Spleen (tissue), 11 donors: Measurements from ENCODE around the gene PEAK1. TPM values are rescaled to one million over a fixed set of nuclear protein-coding genes. Genes with fewer than 3 reads are reported as not detected.
"Not testable (repeated sequence)": the region's sequence is repeated elsewhere in the genome, so short reads cannot be mapped to it uniquely, and the experiment has no call there.

Experiments used
- DNase-seq: peaks from one replicate; pipeline ENCODE4 v3.0.0-alpha.2; 2020
- H3K27ac ChIP-seq, 8 donors: fragments of 200-600 bp; sonication (generic) in 7 of 8; 1 replicate in 4 of 8; 2 replicates in 4 of 8; pipeline versions ENCODE4 v1.5.0 to v1.8.0; 2016 to 2021; ENCODE audit warnings: inconsistent platforms in 4 of 8, mild to moderate bottlenecking in 4 of 8, moderate library complexity in 1 of 8
- H3K27me3 ChIP-seq, 7 donors: fragments of 200-600 bp; sonication (generic) in 6 of 7; replicated peaks in 1 of 7; 1 replicate in 4 of 7; 2 replicates in 3 of 7; pipeline versions ENCODE4 v1.5.0 to v1.8.0; 2016 to 2021; ENCODE audit warnings: inconsistent platforms in 3 of 7, mild to moderate bottlenecking in 1 of 7
- H3K36me3 ChIP-seq, 6 donors: fragments of 200-600 bp; sonication (generic) in 5 of 6; 1 replicate in 4 of 6; 2 replicates in 2 of 6; pipeline versions ENCODE4 v1.5.0 to v1.8.0; 2016 to 2021; ENCODE audit warnings: inconsistent platforms in 2 of 6
- H3K4me1 ChIP-seq, 6 donors: fragments of 200-600 bp; sonication (generic) in 5 of 6; 1 replicate in 3 of 6; 2 replicates in 3 of 6; pipeline versions ENCODE4 v1.5.0 to v1.8.0; 2016 to 2021; ENCODE audit warnings: inconsistent platforms in 3 of 6
- H3K4me3 ChIP-seq, 8 donors: fragments of 200-600 bp; sonication (generic) in 7 of 8; 1 replicate in 4 of 8; 2 replicates in 4 of 8; pipeline versions ENCODE4 v1.5.0 to v1.8.0; 2016 to 2021; ENCODE audit warnings: inconsistent platforms in 4 of 8, mild to moderate bottlenecking in 4 of 8, moderate library complexity in 2 of 8
- H3K9me3 ChIP-seq, 8 donors: fragments of 200-600 bp; sonication (generic) in 7 of 8; 1 replicate in 4 of 8; 2 replicates in 4 of 8; pipeline versions ENCODE4 v1.5.0 to v1.8.0; 2016 to 2021; ENCODE audit warnings: inconsistent platforms in 4 of 8
- POLR2A ChIP-seq, 3 donors: fragments of 450-650 bp; IDR thresholded peaks; one replicate each; pipeline ENCODE4 v1.5.1; 2017; ENCODE audit warnings: antibody characterized with exemption in 3 of 3, mild to moderate bottlenecking in 1 of 3
- POLR2AphosphoS5 ChIP-seq, 3 donors: sonication (generic); formaldehyde crosslinking; IDR thresholded peaks; one replicate each; pipeline ENCODE4 v1.5.1; 2017; ENCODE audit warnings: antibody characterized with exemption in 3 of 3
- WGBS, 5 donors: extraction: QIAGEN DNeasy Blood & Tissue Kit in 3 of 5; methylation state at CpG; one replicate each; pipeline versions ENCODE4 v1.1.5 to v1.1.7; 2013 to 2018; 5-methylcytosine and 5-hydroxymethylcytosine counted together
- intact Hi-C: fragments of 100-400 bp; cut with DNase I; formaldehyde crosslinking; loops from one replicate; pipeline ENCODE4 v1.15.0; 2023; ENCODE audit warnings: low total_unique reads
- polyA plus RNA-seq, 3 donors: library from polyadenylated mRNA; stranded (reverse); fragments of 200-250 nt; gene quantifications; one replicate each; pipeline ENCODE4 v1.2.1, GENCODE V29; 2013
- total RNA-seq, 7 donors: library from RNA; depleted of rRNA in 3 of 7; stranded (reverse); fragments of >200 nt in 3 of 7; fragmentation: NEBNext Ultra II Directional in 4 of 7; extraction: Animal tissue kit (Norgen Biotek cat#: 25700) in 4 of 7; gene quantifications; one replicate each; pipeline versions ENCODE4 v1.1.0 to v1.2.1, GENCODE V29; 2016 to 2021
- TF ChIP-seq, protein P1 (sequence below), 11 experiments: fragments of 200-600 bp in 7 of 11; fragments of 450-650 bp in 4 of 11; sonication (generic) in 4 of 11; IDR thresholded peaks in 8 of 11; conservative IDR thresholded peaks in 3 of 11; 1 replicate in 7 of 11; 2 replicates in 4 of 11; pipeline versions ENCODE4 v1.4.0 to v1.8.0; 2016 to 2021; ENCODE audit warnings: antibody characterized with exemption in 11 of 11, inconsistent platforms in 4 of 11, mild to moderate bottlenecking in 1 of 11
- donor health status: healthy with polysubstance abuse.
- donor health status: DM: no; HTN: no; CAD: no; lungs with moderate emphysema.
- donor health status: DM: no; HTN: no; CAD: no.
- donor health status: Bipolar disorder and iron deficiency.
- donor health status: healthy.
- donor health status: DM: no; HTN: no; CAD: no.
- donor health status: DM: yes; HTN: yes; CAD: no.

The PEAK1 gene
- total and polyA plus RNA-seq, 10 donors = 5.0 to 415 (median 175) TPM

DNA sequence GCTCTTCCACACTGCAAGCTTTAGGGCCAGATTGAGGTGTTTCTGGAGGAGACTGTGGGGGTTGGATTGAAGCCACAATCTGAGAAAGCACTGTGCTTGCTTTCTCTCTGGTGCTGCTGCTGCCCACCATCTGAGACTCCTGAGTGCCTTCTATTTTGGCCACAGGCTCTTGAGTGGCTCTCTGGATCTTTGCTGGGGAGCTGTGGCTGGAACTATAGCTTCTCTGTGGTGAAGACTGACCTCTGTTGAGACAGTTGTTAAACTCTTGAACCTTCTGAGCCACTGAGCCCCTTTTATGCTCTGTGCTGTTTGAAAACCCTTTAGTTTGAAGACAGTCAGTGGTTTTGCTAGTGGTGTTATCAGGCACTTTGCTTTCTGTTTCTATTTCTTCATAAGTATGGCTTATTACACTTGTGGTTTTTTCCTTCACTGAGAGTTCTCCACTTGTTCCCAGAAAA is 240.3 kb downstream of the PEAK1 start:
- DNase-seq = no peak
- H3K27ac ChIP-seq = peak overlapping the region; percentile 13 to 86 (median 73)
- intact Hi-C loops = no loop called here

GRCh38 chr15:77178411-77178810 is 241.5 kb downstream of the PEAK1 start:
- Histone ChIP-seq H3K27me3 (no peaks in the 10 kb centered on the region), H3K4me1 (peaks cover 11 to 62% (median 51%) of the 10 kb centered on the region in 6 donors), H3K27ac (peak overlapping the region in 5 of 8 donors; percentile 13 to 86 (median 81)), H3K4me3 (no peak overlapping the region), H3K36me3 (peaks cover 0 to 36% (median 0%) of the 10 kb centered on the region in 6 donors), H3K9me3 (no peaks in the 10 kb centered on the region)
- DNase-seq = no peak
- intact Hi-C loops = no loop called here
- TF ChIP-seq POLR2AphosphoS5 (IDR thresholded peaks at IDR 0.05) = no peak
- TF ChIP-seq, protein P1, sequence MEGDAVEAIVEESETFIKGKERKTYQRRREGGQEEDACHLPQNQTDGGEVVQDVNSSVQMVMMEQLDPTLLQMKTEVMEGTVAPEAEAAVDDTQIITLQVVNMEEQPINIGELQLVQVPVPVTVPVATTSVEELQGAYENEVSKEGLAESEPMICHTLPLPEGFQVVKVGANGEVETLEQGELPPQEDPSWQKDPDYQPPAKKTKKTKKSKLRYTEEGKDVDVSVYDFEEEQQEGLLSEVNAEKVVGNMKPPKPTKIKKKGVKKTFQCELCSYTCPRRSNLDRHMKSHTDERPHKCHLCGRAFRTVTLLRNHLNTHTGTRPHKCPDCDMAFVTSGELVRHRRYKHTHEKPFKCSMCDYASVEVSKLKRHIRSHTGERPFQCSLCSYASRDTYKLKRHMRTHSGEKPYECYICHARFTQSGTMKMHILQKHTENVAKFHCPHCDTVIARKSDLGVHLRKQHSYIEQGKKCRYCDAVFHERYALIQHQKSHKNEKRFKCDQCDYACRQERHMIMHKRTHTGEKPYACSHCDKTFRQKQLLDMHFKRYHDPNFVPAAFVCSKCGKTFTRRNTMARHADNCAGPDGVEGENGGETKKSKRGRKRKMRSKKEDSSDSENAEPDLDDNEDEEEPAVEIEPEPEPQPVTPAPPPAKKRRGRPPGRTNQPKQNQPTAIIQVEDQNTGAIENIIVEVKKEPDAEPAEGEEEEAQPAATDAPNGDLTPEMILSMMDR (IDR thresholded peaks at IDR 0.05 in 8 of 11, conservative IDR thresholded peaks at IDR 0.05 in 3 of 11) = no peak
- no peak for TF ChIP-seq POLR2A (IDR thresholded peaks at IDR 0.05)

More for the DNA sequence above, 240.3 kb downstream of the PEAK1 start:
- Histone ChIP-seq H3K4me1 (peaks cover 11 to 74% (median 53%) of the 10 kb centered on the region in 6 donors), H3K27me3 (no peaks in the 10 kb centered on the region), H3K4me3 (no peak overlapping the region), H3K9me3 (no peaks in the 10 kb centered on the region), H3K36me3 (peaks cover 0 to 36% (median 0%) of the 10 kb centered on the region in 6 donors)
- no peak for TF ChIP-seq POLR2A (IDR thresholded peaks at IDR 0.05)
- TF ChIP-seq POLR2AphosphoS5 (IDR thresholded peaks at IDR 0.05) = no peak
- TF ChIP-seq, protein P1 (IDR thresholded peaks at IDR 0.05 in 8 of 11, conservative IDR thresholded peaks at IDR 0.05 in 3 of 11) = no peak

DNA sequence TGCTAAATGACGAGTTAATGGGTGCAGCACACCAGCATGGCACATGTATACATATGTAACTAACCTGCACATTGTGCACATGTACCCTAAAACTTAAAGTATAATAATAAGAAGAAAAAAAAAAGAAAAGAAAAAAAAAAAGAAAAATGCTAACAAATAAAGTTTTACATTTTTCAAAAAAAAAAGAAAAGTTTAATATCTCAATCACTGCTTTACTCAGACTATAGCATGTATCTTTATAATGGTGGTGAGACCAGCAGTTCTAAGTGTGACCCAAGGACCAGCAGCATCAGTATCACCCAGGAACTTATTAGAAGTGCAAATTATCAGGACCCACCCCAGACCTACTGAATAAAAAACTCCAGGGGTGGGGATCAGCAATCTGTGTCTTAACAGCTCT is 243.8 kb downstream of the PEAK1 start:
- H3K4me3 ChIP-seq, DNase-seq, H3K27ac ChIP-seq, H3K27me3 ChIP-seq, intact Hi-C loops, H3K9me3 ChIP-seq: not testable (repeated sequence)
- Histone ChIP-seq H3K4me1 (peaks cover 11 to 39% (median 29%) of the 10 kb centered on the region in 6 donors), H3K36me3 (peaks cover 0 to 36% (median 0%) of the 10 kb centered on the region in 6 donors)
- WGBS, 5 donors = 86 to 100% (median 100%) methylated on average over 1 of the region's 1 CpG; no CpG with 5 or more reads in 2 of the 5 donors

DNA sequence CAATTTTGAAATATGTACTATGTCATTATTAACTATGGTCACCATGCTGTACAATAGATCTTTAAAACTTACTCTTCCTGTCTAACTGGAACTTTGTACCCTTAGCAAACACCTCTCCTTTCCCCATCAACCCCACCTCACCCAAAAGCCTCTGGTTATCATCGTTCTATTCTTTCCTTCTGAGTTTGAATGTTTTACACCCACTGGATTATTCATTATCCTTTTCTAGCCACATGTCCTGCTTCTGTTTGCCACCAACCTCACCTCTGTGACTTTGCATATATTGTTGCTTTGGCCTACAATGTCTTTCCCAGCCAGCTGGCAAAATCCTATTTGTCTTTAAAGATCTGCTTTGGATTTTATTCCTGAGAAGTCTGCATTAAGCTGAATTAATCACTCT is 246.4 kb downstream of the PEAK1 start:
- TF ChIP-seq POLR2AphosphoS5 (IDR thresholded peaks at IDR 0.05) (no peak), POLR2A (IDR thresholded peaks at IDR 0.05) (no peak)
- TF ChIP-seq, protein P1 (IDR thresholded peaks at IDR 0.05 in 8 of 11, conservative IDR thresholded peaks at IDR 0.05 in 3 of 11) = no peak
- intact Hi-C loops = no loop called here
- DNase-seq = no peak
- Histone ChIP-seq H3K36me3 (peaks cover 0 to 12% (median 0%) of the 10 kb centered on the region in 6 donors), H3K27ac (no peak overlapping the region), H3K4me1 (peaks cover 0 to 13% (median 4%) of the 10 kb centered on the region in 6 donors), H3K9me3 (no peaks in the 10 kb centered on the region), H3K4me3 (no peak overlapping the region), H3K27me3 (no peaks in the 10 kb centered on the region)
- 81 to 94% (median 90%) methylated on average over 1 of the region's 1 CpG for WGBS, 5 donors
